ENCODE results near the gene UVSSA.
"Not testable (repeated sequence)": the region's sequence is repeated elsewhere in the genome, so short reads cannot be mapped to it uniquely, and the experiment has no call there.

The UVSSA gene

DNA sequence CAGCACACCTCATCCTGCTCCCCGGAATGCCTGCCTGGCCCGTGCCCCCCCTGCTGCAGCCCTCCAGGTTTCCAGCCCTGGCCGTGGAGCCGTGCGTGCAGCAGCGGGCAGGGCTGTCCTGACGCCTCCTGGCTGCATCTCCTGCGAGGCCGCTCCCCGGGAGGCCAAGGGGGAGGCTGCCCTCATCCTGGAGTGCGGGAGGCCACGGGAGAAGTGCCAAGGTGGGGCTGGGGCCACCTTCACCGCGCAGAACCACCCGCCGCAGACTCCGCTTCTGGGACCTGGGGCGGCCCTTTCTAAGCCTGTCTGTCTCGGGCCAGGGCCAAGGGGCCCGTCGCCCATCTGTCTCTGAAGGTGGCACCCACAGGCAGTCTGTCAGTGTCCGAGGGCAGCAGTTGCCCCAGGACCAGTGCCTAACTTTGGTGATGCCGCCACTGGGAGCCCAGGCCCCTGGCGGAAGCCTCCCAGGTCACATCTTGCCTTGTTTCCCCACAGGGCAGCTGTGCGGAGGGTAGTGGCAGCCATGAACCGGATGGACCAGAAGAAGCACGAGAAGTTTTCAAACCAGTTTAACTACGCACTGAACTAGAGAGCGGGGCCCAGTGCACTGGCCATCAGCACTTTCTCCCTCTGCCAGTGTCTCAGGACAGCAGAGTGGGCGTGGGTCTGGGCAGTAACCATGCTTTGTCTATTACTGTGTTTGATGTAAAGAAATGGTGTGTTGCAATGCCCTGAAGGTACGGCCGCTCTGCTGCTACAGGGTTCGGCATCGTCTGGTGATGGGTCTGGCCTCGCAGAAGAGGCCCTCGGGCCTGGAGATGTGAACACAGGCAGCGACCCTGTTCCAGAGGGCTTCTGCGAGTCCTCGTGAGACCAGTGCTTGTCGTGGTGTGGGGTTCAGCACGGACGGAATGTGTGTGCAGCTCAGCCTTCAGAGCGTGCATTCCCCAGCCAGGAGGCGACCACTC, 38.6 kb downstream of the UVSSA start:
- DNase-seq (ENCODE audit: low read depth in 2 of 3, low spot score in 2 of 3) = no peak

DNA sequence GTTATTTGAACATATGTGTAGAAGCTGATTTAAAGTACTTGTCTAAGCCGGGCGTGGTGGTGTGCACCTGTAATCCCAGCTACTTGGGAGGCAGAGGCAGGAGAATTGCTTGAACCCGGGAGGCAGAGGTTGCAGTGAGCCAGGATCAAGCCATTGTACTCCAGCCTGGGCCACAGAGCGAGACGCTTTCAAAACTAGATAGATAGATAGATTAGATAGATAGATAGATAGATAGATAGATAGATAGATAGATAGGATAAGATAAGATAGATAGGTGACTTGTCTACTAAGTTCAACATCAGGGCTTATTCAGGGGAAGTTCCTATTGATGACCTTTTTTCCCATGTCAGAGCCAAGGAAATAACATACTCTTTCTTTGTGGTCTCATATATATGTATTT, 46.4 kb downstream of the UVSSA start:
- DNase-seq (ENCODE audit: low read depth in 2 of 3, low spot score in 2 of 3) = not testable (repeated sequence)

DNA sequence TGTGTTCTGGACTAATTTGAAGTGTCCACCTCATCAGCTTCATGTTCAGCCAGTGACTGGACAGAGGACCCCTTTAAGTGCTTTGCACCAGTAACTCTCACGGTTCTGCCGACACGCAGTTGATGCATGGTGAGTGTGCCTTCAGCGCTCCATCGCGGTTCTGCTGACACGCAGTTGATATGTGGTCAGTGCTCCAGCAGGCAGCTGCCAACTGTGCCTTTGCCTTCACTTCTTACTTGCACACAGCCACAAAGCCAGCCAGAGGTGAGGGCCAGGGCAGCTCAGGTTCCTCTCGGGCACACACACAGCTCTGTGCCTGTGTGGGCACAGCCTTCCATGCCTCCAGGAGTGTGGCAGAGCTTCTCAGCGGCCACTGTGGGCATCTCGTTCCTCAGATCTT, 46.9 kb downstream of the UVSSA start:
- DNase-seq (ENCODE audit: low read depth in 2 of 3, low spot score in 2 of 3) = no peak

DNA sequence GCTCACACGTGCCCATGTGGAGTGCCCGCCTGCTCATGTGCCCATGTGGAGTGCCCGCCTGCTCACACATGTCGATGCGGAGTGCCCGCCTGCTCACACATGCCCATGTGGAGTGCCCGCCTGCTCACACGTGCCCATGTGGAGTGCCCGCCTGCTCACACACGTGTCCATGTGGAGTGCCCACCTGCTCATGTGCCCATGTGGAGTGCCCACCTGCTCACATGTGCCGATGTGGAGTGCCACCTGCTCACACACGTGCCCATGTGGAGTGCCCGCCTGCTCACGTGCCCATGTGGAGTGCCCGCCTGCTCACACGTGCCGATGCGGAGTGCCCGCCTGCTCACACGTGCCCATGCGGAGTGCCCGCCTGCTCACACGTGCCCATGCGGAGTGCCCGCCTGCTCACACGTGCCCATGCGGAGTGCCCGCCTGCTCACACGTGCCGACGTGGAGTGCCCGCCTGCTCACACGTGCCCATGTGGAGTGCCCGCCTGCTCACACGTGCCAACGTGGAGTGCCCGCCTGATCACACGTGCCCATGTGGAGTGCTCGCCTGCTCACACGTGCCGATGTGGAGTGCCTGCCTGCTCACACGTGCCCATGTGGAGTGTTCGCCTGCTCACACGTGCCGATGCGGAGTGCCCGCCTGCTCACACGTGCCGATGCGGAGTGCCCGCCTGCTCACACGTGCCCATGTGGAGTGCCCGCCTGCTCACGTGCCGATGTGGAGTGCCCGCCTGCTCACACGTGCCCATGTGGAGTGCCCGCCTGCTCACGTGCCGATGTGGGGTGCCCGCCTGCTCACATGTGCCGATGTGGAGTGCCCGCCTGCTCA, 47.8 kb downstream of the UVSSA start:
- DNase-seq (ENCODE audit: low read depth in 2 of 3, low spot score in 2 of 3) = not testable (repeated sequence)

DNA sequence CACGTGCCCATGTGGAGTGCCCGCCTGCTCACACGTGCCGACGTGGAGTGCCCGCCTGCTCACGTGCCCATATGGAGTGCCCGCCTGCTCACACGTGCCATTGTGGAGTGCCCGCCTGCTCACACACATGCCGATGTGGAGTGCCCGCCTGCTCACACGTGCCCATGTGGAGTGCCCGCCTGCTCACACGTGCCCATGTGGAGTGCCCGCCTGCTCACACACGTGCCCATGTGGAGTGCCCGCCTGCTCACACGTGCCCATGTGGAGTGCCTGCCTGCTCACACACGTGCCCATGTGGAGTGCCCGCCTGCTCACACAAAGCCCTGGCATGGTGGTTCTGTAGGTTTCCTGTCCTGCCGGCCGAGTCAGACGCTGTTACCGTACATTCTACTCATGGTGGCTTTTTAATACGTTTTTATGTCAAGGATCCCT, 48.4 kb downstream of the UVSSA start:
- not testable (repeated sequence) for DNase-seq (ENCODE audit: low read depth in 2 of 3, low spot score in 2 of 3)

DNA sequence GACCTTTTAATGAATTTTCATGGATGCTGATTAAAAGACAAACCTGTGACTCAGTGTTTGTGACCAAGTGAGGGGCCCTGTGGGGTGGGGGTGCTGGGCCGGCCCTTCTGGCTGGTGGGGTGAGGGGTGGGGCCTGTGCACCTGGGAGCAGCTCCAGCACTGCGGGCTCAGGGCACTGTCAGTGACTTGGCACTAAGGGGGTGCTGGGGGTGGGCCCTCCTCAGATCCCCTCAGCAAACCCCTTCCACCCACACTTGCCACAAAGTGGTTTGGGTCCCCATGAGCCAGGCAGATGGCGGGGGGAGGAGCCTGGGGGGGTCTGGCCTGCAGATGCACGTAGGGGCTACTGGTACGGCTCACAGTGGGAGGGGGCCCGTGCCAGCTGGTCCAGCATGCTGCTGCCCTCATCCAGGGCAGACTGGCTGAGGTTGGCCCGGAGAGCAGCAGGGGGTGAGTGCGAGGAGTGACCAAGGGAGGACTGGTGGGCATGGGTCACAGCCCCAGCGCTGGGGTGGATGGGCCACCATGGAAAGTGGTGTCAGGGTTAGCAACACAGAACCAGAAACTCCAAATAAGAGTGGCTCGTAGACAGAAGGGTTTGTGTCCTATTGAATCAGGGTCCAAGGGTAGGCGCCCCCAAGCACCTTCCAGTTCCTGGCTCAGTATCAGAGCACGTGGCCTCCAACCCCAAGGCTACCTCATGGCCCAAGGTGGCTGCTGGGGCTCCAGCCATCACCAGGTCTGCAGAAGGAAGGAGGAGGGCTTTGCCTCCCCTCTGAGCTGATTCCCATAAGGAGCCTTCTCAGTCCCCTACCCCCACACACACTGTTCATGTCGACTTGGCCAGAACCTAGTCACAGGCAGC, 49.2 kb downstream of the UVSSA start:
- DNase-seq (ENCODE audit: low read depth in 2 of 3, low spot score in 2 of 3) = no peak

DNA sequence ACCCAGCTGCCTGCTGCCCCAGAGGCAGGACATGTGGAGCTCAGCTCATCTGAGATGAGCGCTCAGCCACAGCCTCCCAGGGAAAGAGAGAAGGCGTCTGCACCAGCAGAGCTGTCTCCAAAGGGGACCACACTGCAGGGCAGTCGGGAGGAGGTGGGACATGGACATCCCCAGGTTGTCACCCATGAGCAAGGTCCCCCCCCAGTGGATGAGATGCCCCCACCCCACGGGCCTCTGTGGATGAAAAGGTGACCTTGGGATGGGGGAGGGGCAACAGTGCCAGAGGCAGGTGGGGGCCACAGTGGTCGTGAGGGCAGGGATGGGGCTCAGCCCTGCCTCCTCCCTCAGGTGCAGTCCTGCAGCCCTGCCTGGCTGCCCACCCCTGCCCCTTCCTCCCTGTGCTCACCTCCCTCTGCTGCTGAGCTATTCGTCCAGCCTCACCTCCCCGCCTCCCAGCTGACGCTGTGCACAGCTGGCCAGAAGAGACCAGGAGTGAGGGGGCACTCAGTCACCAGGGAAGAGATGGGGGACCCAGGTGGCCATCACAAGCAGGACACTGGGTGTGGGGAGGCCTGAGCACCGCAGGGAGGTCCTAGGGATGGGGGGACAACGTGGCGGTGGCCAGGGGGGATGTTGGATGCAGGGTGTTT, 49.9 kb downstream of the UVSSA start:
- DNase-seq (ENCODE audit: low read depth in 2 of 3, low spot score in 2 of 3) = no peak

DNA sequence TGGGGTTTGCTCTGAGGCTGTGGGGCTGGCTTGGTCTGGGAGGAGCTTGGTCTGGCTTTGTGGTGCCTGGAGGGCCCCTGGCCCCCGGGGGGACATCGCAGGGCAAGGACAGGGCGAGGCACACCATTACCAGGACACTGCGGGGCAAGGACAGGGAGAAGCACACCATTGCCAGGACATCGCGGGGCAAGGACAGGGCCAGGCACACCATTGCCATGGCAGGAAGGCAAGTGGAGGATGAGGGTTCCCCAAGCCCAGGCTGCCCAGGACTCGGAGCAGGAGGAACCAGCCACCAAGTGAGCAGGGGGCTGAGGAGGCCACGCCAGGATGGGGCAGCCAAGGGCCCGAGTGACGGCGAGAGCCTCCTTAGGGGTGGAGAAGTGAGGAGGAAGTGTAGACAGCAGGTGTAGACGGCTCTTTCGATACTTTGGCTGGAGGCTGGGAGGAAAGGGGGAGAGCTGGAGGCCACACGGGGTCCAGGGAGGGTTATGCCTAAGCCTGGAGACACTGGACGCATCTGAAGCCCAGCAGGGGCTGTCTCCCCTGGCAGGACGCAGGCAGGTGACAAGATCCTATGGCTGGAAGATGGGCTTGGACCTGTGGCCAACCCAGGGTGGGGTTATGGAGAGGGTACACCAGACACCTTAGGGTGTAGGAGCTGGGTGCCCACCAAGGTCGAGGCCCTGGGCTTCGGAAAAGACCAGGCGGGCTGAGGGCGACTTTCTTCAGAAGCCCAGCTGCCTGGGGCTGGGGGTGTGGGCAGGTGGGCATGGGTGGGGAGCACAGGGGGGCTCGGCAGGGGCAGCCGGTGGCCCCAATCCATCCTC, 51.9 kb downstream of the UVSSA start:
- DNase-seq (ENCODE audit: low read depth in 2 of 3, low spot score in 2 of 3) = no peak

DNA sequence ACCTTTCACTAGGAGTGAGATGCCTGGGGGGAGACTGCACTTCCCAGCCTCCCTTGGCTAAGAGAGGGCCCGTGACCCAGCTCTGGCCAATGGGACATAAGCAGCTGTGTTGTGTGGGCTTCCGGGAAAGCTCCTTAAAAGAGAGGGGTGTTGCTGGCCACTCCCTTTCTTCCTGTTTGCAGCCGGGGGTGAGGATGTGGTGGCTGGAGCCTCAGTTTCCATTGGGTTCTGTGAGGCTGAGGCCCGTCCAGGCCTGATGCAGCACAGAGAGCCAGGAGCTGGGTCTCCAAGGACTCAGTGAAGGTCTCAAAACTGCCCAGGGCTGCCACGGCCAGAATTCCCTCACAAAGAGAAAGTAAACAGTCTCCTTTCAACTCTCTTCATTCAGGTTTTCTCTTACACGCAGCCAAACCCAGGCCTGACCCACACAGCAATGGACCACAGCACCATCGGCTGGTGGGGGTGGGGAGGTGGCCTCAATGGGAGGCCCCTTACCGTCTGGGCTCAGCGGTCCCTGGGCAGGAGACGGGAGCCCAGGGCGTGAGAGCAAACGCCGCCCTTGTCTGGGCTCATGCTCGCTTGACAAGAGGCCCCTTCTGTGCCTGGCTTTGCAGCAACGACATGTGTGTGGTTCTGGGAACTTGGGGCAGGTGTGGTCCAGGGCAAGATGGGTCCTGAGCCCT, 52.6 kb downstream of the UVSSA start:
- no peak for DNase-seq (ENCODE audit: low read depth in 2 of 3, low spot score in 2 of 3)

DNA sequence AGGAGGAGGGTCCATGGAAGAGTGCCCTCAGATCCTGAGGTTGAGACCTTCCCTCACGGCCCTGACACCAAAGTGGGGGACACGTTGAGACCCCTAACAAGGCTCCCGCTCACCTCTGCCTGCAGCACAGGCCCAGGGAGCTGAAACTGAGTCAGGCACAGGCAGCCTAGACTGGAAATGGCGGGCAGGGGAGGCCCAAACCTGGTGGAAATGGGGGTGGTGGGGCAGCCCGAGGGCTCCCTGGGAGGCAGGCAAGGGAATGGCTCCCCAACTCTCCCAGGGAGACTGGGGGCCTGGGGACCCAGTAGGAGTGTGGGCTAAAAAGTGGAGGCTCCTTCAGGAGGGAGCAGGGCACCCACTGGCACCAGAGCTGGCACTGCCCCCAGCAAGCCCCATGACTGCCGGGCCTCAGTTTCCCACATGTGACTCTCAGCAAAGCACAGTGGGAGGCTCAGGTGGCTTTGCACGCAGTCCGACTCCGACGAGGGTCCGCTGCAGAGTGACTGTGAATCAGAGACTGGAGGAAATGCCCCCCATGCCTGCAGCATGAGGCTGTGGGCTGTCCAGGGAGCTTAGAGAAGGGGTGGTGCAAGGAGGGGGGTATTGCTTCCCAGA, 53.3 kb downstream of the UVSSA start:
- no peak for DNase-seq (ENCODE audit: low read depth in 2 of 3, low spot score in 2 of 3)

DNA sequence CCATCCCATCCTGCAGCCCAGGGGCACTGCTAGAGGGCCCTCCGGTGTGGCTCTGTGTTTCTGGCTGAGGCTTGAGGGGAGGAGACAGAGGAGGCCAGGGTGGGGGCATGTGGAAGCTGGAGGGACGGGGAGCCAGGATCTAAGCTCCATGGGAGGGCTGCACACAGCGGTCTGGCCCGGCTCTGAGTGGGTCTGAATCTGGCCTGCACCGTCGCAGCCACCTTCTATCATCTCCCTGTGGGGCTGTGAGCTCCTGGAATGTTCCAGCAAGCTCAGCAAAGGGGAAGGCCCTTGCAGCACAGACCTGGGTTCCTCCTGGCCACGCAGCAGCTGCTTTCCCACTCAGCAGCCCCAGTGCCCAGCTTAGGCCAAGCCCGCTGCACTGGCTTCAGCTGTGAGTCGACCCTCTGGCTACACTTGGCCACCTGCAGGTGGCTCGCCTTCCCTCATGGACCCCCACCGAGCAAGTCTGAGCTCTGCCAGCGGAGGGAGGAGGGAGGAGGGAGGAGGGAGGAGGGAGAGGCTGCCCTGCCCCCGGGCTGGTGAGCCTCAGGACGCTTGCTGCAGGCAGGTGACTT, 53.9 kb downstream of the UVSSA start:
- DNase-seq (ENCODE audit: low read depth in 2 of 3, low spot score in 2 of 3) = no peak

DNA sequence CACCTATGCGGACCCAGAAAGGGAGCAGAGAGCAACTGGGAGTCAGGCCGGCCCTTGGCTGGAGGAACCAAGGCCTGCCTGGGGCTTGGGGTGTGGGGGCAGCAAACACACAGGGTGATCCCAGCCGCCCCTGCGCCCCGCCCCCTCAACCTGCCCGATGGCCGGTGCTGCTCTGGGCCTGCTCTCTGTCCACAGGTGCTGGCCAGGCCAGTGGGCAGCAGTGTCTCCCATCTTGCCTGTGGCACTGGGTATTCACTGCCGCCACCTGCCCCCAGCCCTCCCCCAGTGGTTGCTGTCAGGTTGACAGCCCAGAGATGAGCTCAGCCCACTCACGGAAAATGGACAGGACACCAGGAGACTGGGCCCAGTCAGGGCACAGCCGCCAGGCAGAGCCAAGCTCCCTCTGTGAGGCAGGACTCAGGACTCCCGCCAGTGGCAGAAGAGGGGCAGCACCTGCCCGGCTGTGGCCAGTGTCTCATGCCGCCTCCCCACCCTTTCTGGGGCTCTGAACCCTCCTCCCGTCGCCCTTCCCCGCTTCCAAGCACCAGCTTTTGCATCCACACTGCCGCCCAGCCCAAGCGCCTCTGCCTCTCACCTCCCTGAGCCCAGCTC, 54.5 kb downstream of the UVSSA start:
- DNase-seq (ENCODE audit: low read depth in 2 of 3, low spot score in 2 of 3) = no peak

DNA sequence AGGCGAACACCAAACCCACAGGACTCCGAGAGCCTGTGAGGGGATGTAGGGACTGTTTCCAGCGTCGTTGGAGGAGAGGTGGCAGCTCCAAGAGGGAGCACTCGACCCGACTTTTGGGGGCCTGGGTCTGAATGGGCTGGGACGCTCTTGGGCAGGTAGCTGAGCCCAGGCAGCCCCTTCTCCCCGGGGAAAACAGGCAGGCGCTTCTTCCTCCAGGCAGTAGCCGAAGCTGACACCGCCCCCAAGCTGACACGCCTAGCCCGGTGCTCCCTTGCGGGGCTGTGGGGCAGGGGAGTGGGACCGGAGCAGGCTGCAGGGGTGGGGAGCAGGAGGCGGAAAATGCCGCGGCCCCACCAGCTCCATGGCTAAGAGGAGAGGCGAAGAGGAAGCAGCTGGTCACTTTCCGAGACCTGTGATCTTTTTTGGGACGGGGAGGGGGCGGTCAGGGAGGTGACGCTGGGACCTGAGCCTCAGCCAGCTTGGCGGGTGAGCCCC, 55.1 kb downstream of the UVSSA start:
- no peak for DNase-seq (ENCODE audit: low read depth in 2 of 3, low spot score in 2 of 3)

DNA sequence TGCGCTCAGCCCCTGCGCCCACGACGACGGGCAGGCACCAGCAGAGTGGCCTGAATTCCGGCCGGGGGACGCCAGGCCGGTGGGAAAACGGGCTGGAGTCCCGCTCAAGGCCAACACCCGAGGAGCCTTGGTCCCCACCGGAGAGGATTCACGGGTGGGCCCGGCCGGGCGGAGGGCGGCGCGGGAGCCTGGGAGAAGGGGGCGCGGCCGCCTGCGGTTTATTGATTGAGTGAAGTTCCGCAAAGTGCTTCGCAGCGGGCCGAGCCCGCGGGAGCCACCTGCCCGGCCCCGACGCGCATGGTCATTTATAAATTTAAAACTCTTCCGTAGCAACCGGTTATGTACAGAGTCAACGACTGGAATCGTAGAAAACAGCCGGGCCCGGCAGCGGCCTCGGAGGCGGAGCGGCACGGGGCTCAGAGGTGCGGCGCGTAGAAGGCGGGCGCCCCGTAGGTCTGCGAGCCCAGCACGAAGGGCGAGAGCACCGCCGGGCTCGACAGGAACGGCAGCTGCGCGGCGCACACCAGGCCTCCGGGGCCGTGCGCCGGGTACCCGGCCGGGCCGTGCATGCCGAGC, 55.6 kb downstream of the UVSSA start:
- DNase-seq (ENCODE audit: low read depth in 2 of 3, low spot score in 2 of 3) = no peak

DNA sequence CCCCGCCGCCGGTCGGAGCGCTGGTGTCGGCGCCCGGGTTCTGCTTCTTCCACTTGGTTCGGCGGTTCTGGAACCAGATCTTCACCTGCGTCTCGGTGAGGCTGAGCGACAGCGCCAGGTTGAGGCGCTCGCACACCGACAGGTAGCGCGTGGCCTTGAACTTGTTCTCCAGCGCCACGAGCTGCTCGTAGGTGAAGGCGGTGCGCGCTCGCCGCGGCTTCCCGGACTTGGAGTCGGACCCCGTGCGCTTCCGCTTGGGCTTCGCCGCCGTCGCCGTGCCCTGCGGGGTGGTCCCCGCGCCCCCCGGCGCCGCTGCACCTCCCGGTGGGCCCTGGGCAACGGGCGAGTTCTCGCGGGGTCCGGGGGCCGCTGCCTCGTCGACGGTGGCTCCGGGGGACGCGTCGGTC, 56.2 kb downstream of the UVSSA start:
- no peak for DNase-seq (ENCODE audit: low read depth in 2 of 3, low spot score in 2 of 3)

DNA sequence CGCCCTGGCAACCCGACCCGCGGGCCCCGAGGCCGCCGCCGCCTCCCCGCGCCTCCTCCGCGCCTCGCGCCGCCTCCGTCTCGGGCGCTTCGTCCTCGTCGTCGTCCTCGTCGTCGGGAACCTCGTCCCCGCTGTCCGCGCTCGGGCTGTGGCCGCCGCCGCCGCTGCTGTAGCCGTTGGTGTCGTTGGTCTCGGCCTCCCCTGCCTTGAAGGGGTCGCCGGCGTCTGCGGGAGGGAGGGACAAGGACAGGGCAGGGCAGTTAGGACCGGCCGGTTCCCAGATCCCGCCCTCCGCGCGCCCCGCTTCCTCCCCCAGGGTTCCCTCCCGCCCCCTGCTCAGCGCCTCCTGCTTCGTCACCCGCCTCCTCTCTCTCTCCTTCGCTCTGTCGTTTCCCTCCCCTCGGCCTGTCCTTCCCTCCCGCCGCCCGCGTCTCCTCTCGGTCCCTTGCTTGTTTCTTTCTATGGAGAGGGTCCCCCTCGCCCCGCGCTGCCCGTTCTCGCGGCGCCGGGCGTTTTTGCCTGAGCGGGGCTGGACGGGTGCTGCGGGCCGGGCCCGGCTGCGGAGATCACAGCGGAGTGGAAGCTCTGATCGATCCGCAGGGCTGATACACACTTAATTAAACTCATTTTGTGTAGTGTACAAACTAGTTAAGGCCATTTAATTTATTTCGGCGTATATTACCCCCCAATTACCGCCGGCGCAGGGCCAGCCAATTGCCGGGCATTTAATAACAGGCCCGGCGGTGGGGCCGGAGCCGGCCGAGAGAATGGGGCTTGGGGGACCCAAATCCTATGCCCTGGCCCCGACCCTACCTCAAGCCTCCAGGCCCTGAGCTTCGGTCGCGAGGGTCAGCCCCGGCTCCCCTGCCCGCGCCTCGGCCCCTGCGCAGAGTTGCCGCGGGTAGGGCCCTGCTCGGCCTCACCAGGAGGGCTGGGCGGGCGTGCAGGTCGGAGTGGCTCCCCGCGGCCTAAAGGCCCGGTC, 56.9 kb downstream of the UVSSA start:
- DNase-seq (ENCODE audit: low read depth in 2 of 3, low spot score in 2 of 3) = no peak
